Stimulated activated CD4-positive, alpha-beta T cell treated with anti-CD3 and anti-CD28 coated beads, Interleukin-1b, Interleukin-23, amount 100 ng/mL, for 4 hours (primary cell): ENCODE measurements around the gene GREB1.

Experiments
- DNase-seq, 2 donors: peaks; one replicate each; pipeline ENCODE4 v3.0.0-alpha.2; 2020; ENCODE audit warnings: low read depth in 2 of 2

Gene GREB1

DNA sequence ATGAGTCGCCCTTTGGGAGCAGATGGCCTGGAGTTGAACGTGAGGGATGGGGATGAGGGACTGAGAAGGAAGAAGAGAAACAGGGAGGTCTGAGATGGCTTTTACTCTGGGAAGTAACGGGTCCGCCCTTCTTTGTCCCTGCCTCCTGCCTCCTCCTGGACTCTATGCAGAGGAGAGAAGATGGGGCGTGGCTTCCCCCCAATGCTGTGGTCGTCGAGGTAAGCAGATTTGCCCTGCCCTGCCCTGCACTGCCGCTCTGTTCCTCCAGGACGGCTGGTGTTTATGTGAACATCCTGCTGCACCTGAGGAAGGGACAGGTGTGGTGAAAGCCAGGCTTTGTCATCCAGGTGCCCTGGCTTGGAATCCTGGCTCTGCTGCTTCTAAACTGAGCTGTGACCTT, 149.6 kb downstream of the GREB1 start:
- no peak for DNase-seq

DNA sequence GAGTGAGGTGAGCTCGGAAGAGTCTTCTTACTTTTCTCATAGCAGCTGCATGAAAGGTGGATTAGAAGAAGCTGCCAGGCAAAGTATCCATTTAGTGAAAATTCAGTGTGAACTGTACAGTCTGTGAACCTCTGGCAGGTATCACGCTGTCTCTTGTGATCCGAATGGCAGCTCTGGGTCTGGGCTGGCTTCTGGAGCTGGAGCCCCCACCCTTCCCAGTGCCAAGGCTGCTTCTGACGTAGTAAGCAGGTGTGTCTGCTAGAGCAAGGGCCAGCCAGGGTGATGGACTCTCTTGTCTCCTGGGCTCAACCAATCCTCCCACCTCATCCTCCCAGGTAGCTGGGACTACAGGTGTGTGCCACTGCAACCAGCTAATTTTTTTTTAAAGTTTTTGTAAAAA, 150.1 kb downstream of the GREB1 start:
- DNase-seq = no peak

DNA sequence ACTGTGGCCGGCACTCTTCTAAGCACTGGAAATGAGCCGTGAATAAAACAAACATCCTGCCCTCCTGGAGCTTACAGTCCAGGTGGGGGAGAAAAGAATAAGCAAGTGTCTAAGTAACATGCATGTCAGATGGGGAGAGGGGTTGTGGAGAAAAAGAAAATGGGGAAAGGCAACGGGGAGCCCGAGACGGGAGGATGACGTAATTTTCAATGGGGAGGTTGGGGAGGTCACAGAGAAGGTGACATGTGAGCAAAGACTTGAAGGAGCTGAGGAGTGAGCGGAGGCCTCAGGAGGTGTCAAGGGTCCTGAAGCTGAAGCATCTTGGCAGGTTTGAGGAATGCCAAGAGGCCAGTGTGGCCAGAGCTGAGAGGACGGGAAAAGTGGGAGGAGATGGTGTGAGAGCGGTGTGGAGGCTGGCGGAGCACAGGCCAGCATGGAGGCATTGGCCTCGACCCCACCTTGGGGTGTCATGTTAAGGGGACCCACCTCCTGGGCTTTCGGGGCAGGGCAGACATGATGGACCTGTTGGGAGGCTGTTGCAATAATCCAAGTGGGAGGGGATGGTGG, 151.1 kb downstream of the GREB1 start:
- DNase-seq = no peak

GRCh38 chr2:11685906-11686470, 152.1 kb downstream of the GREB1 start:
- no peak for DNase-seq

DNA sequence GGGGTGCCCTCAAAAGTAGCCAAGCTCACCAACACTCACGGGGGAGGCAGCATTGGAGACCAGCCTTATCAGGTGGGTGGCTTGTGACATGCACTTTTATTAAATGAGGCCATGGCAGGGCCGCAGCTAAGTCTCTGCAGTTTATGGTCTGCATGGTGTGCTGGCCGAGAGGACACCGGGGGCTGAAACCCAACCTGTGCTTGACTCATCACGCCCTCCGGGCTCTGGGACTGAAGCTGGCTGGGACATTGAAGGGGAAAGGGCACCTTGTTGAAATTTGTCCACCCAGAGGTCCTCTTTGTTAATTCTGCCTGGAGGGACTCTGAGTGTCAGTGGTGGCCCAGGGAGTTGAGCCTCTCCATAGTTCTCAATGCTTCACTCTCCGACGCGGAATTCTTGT, 153.9 kb downstream of the GREB1 start:
- DNase-seq = no peak

GRCh38 chr2:11688222-11689069, 154.6 kb downstream of the GREB1 start:
- DNase-seq = peak; percentile 70 to 81

DNA sequence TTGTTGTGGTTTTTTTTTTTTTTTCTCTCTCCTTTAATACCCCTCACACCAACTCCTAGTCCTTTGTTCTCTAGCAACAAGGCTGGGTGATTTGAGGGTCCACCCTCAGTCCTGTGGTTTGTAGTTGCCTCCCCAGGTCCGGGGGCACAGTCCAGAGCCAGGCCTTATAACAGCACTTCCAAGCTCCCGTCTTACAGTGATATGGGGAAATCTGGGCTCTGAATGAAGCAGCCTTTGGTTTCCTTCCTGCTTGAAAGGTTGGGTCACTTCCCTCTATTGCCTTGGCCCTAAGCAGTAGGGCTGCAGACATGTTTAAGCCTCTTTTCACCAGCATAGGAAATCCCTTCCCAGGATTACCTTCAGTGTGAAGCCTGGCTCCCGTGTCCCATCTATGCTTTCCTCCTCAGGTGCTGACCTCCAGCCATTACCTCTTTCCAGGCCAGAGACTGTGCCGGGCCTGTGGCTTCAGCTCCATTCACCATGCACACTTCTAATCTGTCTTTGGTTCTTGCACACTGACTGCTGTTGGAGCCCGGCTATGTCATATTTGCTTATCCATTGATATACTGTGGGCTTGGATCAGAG, 157.3 kb downstream of the GREB1 start:
- DNase-seq = no peak
